BJ (cell line): ENCODE data around the gene WDR54. TPM values are rescaled to one million over a fixed set of nuclear protein-coding genes. Genes with fewer than 3 reads are reported as not detected.
"Not testable (repeated sequence)": the region's sequence is repeated elsewhere in the genome, so short reads cannot be mapped to it uniquely, and the experiment has no call there.

Experiments
- CTCF ChIA-PET: fragments of 350-600 bp; formaldehyde crosslinking; extraction: SDS; loops from one replicate; lab custom pipeline; 2021; ENCODE audit warnings: antibody characterized with exemption, inconsistent platforms; lab: Yijun Ruan, JAX
- POLR2A ChIA-PET: fragments of 300-600 bp; sonication (Branson Sonifier 250); formaldehyde crosslinking; extraction: SDS; loops from one replicate; lab custom pipeline; 2021; ENCODE audit warnings: antibody characterized with exemption; lab: Charles Lee
- DNase-seq: peaks from one replicate; pipeline ENCODE4 v3.0.0-alpha.2; 2011; ENCODE audit warnings: low read depth
- H3K27me3 ChIP-seq: 2 replicates; pipeline ENCODE4 v1.6.0; 2011; ENCODE audit warnings: low read length; ENCODE audit not compliant: control insufficient read depth, insufficient read depth
- H3K36me3 ChIP-seq: 2 replicates; pipeline ENCODE4 v1.5.1; 2011; ENCODE audit warnings: low read length; ENCODE audit not compliant: control insufficient read depth, insufficient read depth
- H3K4me3 ChIP-seq: 2 replicates; pipeline ENCODE4 v1.5.1; 2011; ENCODE audit warnings: low read depth, mild to moderate bottlenecking, control low read depth, low read length
- polyA plus RNA-seq: library from polyadenylated mRNA; depleted of rRNA; stranded (reverse); fragments of >200 nt; gene quantifications from 2 replicates; pipeline ENCODE4 v1.2.3, GENCODE V29; 2011
- TF ChIP-seq, protein P1 (sequence below): IDR thresholded peaks from 2 replicates; pipeline ENCODE4 v1.5.1; 2011; ENCODE audit warnings: low read depth, mild to moderate bottlenecking, control low read depth, inconsistent platforms, low read length, moderate library complexity; ENCODE audit not compliant: insufficient read depth

WDR54 gene
- polyA plus RNA-seq, 1 experiment: 42.9 TPM

DNA sequence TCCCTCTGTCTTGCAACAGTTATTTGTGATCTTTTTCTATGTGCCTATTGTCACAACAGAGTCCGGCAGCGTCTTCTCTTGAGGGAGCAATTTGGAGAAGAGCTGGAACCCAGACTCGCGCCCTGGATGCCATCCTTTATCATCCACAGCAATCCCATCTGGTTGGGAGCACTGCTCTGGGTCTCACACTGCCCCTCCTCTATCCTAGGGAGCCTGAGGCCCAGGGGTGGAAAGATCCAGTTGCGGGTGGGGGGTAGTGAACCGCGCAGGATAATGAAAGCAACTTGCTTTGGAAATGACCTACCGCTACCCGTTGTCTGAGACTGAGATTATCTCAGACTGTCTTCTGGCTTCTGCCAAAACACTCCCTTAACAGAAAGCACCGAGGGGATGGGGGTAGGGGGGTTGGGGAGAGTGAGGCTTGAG, 37.4 kb downstream of the WDR54 start:
- DNase-seq: no peak
- TF ChIP-seq, protein P1, sequence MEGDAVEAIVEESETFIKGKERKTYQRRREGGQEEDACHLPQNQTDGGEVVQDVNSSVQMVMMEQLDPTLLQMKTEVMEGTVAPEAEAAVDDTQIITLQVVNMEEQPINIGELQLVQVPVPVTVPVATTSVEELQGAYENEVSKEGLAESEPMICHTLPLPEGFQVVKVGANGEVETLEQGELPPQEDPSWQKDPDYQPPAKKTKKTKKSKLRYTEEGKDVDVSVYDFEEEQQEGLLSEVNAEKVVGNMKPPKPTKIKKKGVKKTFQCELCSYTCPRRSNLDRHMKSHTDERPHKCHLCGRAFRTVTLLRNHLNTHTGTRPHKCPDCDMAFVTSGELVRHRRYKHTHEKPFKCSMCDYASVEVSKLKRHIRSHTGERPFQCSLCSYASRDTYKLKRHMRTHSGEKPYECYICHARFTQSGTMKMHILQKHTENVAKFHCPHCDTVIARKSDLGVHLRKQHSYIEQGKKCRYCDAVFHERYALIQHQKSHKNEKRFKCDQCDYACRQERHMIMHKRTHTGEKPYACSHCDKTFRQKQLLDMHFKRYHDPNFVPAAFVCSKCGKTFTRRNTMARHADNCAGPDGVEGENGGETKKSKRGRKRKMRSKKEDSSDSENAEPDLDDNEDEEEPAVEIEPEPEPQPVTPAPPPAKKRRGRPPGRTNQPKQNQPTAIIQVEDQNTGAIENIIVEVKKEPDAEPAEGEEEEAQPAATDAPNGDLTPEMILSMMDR: no peak
- H3K4me3 ChIP-seq: peak overlapping the region; percentile 86
- CTCF ChIA-PET: interaction anchor here (1.3 to 2.3 kb wide), 2 partner anchors 8 to 124 kb away, joined by 4 to 11 read pairs; no protein-coding TSS in a partner anchor
- no peaks in the 10 kb centered on the region for H3K27me3 ChIP-seq
- H3K36me3 ChIP-seq: peaks cover 15% of the 10 kb centered on the region
- POLR2A ChIA-PET: interaction anchor here (0.6 kb wide), 1 partner anchor 19 kb away, joined by 5 read pairs; no protein-coding TSS in a partner anchor

DNA sequence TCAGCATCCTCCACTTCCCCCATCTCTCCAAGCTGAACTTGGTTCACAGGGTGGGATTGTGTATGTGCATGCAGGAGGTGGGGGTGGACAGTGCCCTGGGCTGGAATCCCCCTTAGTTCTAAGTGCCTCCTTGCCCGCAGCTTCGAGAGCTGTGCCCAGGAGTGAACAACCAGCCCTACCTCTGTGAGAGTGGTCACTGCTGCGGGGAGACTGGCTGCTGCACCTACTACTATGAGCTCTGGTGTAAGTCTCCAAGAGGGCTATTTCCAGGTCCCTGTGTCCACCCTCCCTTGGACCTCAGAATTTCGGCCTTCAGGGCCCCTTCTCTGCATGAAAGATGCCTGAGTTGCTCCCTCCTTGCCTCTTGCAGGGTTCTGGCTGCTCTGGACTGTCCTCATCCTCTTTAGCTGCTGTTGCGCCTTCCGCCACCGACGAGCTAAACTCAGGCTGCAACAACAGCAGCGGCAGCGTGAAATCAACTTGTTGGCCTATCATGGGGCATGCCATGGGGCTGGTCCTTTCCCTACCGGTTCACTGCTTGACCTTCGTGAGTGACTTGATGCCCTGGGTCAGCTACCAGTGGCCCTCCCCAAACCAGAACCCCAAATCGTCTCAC, 38.1 kb downstream of the WDR54 start:
- H3K4me3 ChIP-seq, CTCF ChIA-PET, POLR2A ChIA-PET, DNase-seq, H3K27me3 ChIP-seq: not testable (repeated sequence)
- peaks cover 15% of the 10 kb centered on the region for H3K36me3 ChIP-seq

DNA sequence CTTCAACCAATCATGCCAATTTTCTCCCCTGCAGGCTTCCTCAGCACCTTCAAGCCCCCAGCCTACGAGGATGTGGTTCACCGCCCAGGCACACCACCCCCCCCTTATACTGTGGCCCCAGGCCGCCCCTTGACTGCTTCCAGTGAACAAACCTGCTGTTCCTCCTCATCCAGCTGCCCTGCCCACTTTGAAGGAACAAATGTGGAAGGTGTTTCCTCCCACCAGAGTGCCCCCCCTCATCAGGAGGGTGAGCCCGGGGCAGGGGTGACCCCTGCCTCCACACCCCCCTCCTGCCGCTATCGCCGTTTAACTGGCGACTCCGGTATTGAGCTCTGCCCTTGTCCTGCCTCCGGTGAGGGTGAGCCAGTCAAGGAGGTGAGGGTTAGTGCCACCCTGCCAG, 38.7 kb downstream of the WDR54 start:
- POLR2A ChIA-PET, H3K27me3 ChIP-seq, DNase-seq, H3K4me3 ChIP-seq: not testable (repeated sequence)
- CTCF ChIA-PET: interaction anchor here (1.2 kb wide), 1 partner anchor 127 kb away, joined by 3 read pairs; no protein-coding TSS in a partner anchor
- H3K36me3 ChIP-seq: peaks cover 15% of the 10 kb centered on the region

DNA sequence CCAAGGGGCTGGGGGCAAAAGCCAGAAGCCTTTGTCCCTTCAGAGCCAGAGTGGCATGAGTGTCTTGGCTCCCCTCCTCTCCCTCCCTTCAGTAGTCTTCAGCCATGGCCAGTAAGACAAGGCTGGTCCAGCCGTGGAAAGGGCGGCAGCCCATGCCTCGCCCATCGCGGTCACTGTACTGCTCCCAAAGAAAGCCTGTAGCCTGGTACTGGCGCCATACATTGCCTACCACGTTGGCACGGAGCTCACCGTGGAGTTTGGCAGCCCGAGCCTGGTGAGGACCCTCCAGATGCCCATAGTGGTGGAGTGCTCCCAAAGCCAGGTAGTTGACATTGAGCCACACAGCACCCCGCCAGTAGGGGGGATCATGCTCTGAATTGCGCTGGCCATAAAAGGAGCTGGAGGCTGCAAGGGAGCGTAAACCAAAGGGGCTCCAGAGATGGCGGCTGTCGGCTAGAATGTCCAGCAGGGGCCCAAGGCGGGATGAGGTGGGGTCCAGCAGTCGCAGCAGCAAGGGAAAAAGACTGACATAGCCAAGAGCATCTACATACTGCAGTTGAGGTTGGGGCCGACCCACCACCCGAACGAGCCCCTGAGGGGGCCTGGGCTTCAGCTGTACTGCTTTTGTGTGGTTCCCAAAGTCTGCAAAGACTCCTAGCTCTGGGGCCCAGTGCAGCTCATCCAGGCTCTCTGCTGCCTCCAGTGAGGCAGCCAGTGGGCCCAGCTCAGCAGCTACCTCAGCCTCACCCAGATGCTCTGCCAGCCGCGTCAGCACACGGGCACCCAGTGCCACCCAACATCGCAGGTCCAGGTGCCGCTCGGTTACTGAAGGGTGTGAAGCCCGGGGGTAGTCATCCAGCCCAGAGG, 39.9 kb downstream of the WDR54 start:
- DNase-seq: no peak
- ChIA-PET CTCF (interaction anchor here (0.6 to 1.2 kb wide), 3 partner anchors 21 to 126 kb away, joined by 3 read pairs; no protein-coding TSS in a partner anchor), POLR2A (no interaction called here)
- no peak overlapping the region for H3K4me3 ChIP-seq
- TF ChIP-seq, protein P1: 0 out of 2 replicates have a peak, but pooled peaks have one; percentile 23
- peaks cover 15% of the 10 kb centered on the region for H3K36me3 ChIP-seq
- no peaks in the 10 kb centered on the region for H3K27me3 ChIP-seq

DNA sequence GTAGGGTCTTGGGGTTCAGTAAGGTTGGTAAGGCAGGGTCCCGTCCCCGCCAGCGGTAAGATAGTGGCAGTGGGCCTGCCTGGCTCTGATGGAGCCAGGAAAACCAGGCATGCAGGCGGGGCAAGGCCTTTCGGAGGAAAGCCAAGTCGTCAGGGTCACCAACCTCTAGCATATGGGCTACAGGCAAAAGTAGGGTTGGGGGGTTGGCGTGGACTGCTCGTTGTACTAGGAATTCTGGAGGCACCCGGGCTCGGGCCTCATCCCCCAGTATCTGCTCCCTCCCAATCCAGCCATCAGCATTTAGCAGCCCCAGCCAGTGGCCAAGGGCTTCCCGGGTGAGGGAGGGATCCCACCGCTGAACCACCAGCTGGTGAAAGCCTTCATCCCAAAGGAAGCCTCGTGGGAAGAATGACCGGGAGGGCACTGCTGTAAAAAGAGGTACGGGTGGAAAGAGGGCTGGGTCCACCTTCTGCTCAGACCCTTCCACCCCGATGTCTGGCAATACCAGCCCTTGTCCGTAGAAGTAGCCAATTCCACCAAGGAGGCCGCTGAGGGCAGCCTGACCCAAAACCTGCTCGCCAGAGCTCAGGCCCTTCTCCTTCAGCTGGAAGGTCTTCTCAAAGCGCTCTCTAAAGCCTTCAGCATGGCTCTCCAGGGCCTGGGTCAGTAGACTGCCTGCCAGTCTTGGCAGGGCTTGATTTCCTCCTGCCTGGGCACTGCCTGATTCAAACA, 40.7 kb downstream of the WDR54 start:
- H3K27me3 ChIP-seq: no peaks in the 10 kb centered on the region
- TF ChIP-seq, protein P1: no peak
- ChIA-PET CTCF (interaction anchor here (1.0 kb wide), 1 partner anchor 123 kb away, joined by 3 read pairs; no protein-coding TSS in a partner anchor), POLR2A (no interaction called here)
- peaks cover 15% of the 10 kb centered on the region for H3K36me3 ChIP-seq
- DNase-seq: no peak
- no peak overlapping the region for H3K4me3 ChIP-seq
